ENCODE data around the gene NR3C1.

Gene NR3C1

GRCh38 chr5:143434261-143435209 is 31.0 kb upstream of the NR3C1 start:
- peaks cover 32% of the 10 kb centered on the region for H3F3A ChIP-seq (ENCODE audit: insufficient read depth)
- H3K27ac ChIP-seq (ENCODE audit: low read depth, low read length) = peak overlapping the region; percentile 97
- no peaks in the 10 kb centered on the region for H4K20me1 ChIP-seq (ENCODE audit: low read depth, low read length)
- H2AFZ ChIP-seq (ENCODE audit: low read depth, low read length, severe bottlenecking) = peak overlapping the region; percentile 13
- H3K36me3 ChIP-seq (ENCODE audit: low read length) = no peaks in the 10 kb centered on the region
- peak overlapping the region; percentile 66 for H3K9ac ChIP-seq (ENCODE audit: low read length)
- no peaks in the 10 kb centered on the region for H3K27me3 ChIP-seq (ENCODE audit: low read length)
- TF ChIP-seq CTCF (IDR thresholded peaks at IDR 0.05; ENCODE audit: insufficient read depth, low read length, poor library complexity, severe bottlenecking) = no peak
- TF ChIP-seq EZH2phosphoT487 (conservative IDR thresholded peaks at IDR 0.05; ENCODE audit: low read length) = no peak
- H3K79me2 ChIP-seq (ENCODE audit: insufficient read depth, low read length) = peaks cover 41% of the 10 kb centered on the region
- no peaks in the 10 kb centered on the region for H3K9me3 ChIP-seq (ENCODE audit: insufficient read depth, low read length)
- H3K9me2 ChIP-seq (replicated peaks; ENCODE audit: insufficient read depth, low read length) = no peaks in the 10 kb centered on the region
- peak overlapping the region; percentile 78 for H3K4me3 ChIP-seq (ENCODE audit: insufficient read depth, low read length, poor library complexity, severe bottlenecking)
- H3K4me2 ChIP-seq (ENCODE audit: low read depth, low read length, poor library complexity, severe bottlenecking) = peak overlapping the region; percentile 93

- H2AFZ ChIP-seq (ENCODE audit: low read depth, low read length, severe bottlenecking) = peak overlapping the region; percentile 13
- H3K27ac ChIP-seq (ENCODE audit: low read depth, low read length) = peak overlapping the region; percentile 97
- H3K4me2 ChIP-seq (ENCODE audit: low read depth, low read length, poor library complexity, severe bottlenecking) = peak overlapping the region; percentile 93
- peak overlapping the region; percentile 66 for H3K9ac ChIP-seq (ENCODE audit: low read length)
- 0 out of 2 replicates have a peak, but pooled peaks cover 1% of the 10 kb centered on the region for H3K36me3 ChIP-seq (ENCODE audit: low read length)
- no peaks in the 10 kb centered on the region for H3K27me3 ChIP-seq (ENCODE audit: low read length)
- H3K79me2 ChIP-seq (ENCODE audit: insufficient read depth, low read length) = peaks cover 50% of the 10 kb centered on the region
- no peaks in the 10 kb centered on the region for H4K20me1 ChIP-seq (ENCODE audit: low read depth, low read length)
- peaks cover 32% of the 10 kb centered on the region for H3F3A ChIP-seq (ENCODE audit: insufficient read depth)
- TF ChIP-seq EZH2phosphoT487 (conservative IDR thresholded peaks at IDR 0.05; ENCODE audit: low read length) = no peak
- no peaks in the 10 kb centered on the region for H3K9me3 ChIP-seq (ENCODE audit: insufficient read depth, low read length)
- no peaks in the 10 kb centered on the region for H3K9me2 ChIP-seq (replicated peaks; ENCODE audit: insufficient read depth, low read length)
- peak overlapping the region; percentile 78 for H3K4me3 ChIP-seq (ENCODE audit: insufficient read depth, low read length, poor library complexity, severe bottlenecking)
Measured at GRCh38 chr5:143433670-143434069, 30.2 kb upstream of the NR3C1 start.

GRCh38 chr5:143432658-143433239 is 29.3 kb upstream of the NR3C1 start:
- TF ChIP-seq EZH2phosphoT487 (conservative IDR thresholded peaks at IDR 0.05; ENCODE audit: low read length) = no peak
- TF ChIP-seq CTCF (IDR thresholded peaks at IDR 0.05; ENCODE audit: insufficient read depth, low read length, poor library complexity, severe bottlenecking) = no peak
- Histone ChIP-seq H3K27me3 (ENCODE audit: low read length) (no peaks in the 10 kb centered on the region), H3K9ac (ENCODE audit: low read length) (peak overlapping the region; percentile 66), H3F3A (ENCODE audit: insufficient read depth) (peaks cover 32% of the 10 kb centered on the region), H2AFZ (ENCODE audit: low read depth, low read length, severe bottlenecking) (peak overlapping the region; percentile 34), H3K9me3 (ENCODE audit: insufficient read depth, low read length) (no peaks in the 10 kb centered on the region), H3K4me2 (ENCODE audit: low read depth, low read length, poor library complexity, severe bottlenecking) (peak overlapping the region; percentile 93), H3K9me2 (replicated peaks; ENCODE audit: insufficient read depth, low read length) (no peaks in the 10 kb centered on the region), H3K36me3 (ENCODE audit: low read length) (0 out of 2 replicates have a peak, but pooled peaks cover 4% of the 10 kb centered on the region), H3K79me2 (ENCODE audit: insufficient read depth, low read length) (peaks cover 59% of the 10 kb centered on the region), H3K4me3 (ENCODE audit: insufficient read depth, low read length, poor library complexity, severe bottlenecking) (peak overlapping the region; percentile 78), H4K20me1 (ENCODE audit: low read depth, low read length) (no peaks in the 10 kb centered on the region), H3K27ac (ENCODE audit: low read depth, low read length) (peak overlapping the region; percentile 36)
